Measurements from ENCODE around the gene TMEM245. TPM values are rescaled to one million over a fixed set of nuclear protein-coding genes. Genes with fewer than 3 reads are reported as not detected.

Gene TMEM245
- total RNA-seq, 4 donors from 2014 or later = 109 to 192 (median 137) TPM

DNA sequence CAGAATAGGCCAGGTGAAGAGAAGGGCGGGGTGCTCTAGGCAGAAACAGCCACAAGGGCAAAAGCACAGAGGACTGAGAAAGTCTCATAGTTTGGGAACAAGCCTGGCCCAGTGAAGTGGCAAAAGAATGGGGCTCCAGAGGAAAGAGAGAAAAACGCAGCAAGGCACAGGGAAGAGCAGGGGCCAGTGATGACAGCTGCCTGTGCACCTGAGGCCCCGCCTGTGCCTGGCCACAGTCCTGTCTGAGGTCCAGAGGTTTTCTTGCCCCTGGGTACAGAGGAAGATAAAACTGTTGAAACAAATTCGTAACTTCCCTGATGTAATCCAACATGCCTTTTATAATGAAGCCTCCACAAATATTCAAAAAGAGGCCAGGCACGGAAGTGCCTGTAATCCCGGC, 25.3 kb upstream of the TMEM245 start:
- H3K4me1 ChIP-seq = no peaks in the 10 kb centered on the region
- no peaks in the 10 kb centered on the region for H3K27me3 ChIP-seq
- TF ChIP-seq POLR2A (IDR thresholded peaks at IDR 0.05; ENCODE audit: low read depth) (no peak), EP300 (IDR thresholded peaks at IDR 0.05) (no peak), POLR2AphosphoS5 (IDR thresholded peaks at IDR 0.05) (no peak)
- TF ChIP-seq, protein P1, sequence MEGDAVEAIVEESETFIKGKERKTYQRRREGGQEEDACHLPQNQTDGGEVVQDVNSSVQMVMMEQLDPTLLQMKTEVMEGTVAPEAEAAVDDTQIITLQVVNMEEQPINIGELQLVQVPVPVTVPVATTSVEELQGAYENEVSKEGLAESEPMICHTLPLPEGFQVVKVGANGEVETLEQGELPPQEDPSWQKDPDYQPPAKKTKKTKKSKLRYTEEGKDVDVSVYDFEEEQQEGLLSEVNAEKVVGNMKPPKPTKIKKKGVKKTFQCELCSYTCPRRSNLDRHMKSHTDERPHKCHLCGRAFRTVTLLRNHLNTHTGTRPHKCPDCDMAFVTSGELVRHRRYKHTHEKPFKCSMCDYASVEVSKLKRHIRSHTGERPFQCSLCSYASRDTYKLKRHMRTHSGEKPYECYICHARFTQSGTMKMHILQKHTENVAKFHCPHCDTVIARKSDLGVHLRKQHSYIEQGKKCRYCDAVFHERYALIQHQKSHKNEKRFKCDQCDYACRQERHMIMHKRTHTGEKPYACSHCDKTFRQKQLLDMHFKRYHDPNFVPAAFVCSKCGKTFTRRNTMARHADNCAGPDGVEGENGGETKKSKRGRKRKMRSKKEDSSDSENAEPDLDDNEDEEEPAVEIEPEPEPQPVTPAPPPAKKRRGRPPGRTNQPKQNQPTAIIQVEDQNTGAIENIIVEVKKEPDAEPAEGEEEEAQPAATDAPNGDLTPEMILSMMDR (IDR thresholded peaks at IDR 0.05) = no peak
- peak; percentile 19 for DNase-seq (ENCODE audit: extremely low spot score)
- intact Hi-C loops (cut with DNase I) = no loop called here
- H3K36me3 ChIP-seq = no peaks in the 10 kb centered on the region
- H3K4me3 ChIP-seq = no peak overlapping the region
- H3K9me3 ChIP-seq = no peaks in the 10 kb centered on the region
- WGBS = 90% methylated on average over 6 of the region's 6 CpGs
- H3K27ac ChIP-seq (replicated peaks in 1 of 4) = no peak overlapping the region

GRCh38 chr9:109143881-109144562, 24.3 kb upstream of the TMEM245 start:
- intact Hi-C loops (cut with DNase I) = no loop called here
- H3K27ac ChIP-seq (replicated peaks in 1 of 4) = no peak overlapping the region
- no peaks in the 10 kb centered on the region for H3K27me3 ChIP-seq
- 77% methylated on average over 5 of the region's 5 CpGs for WGBS
- no peaks in the 10 kb centered on the region for H3K4me1 ChIP-seq
- H3K9me3 ChIP-seq = no peaks in the 10 kb centered on the region
- peak; percentile 60 for DNase-seq (ENCODE audit: extremely low spot score)
- TF ChIP-seq POLR2AphosphoS5 (IDR thresholded peaks at IDR 0.05) (no peak), POLR2A (IDR thresholded peaks at IDR 0.05; ENCODE audit: low read depth) (no peak), EP300 (IDR thresholded peaks at IDR 0.05) (no peak)
- TF ChIP-seq, protein P1 (IDR thresholded peaks at IDR 0.05) = no peak
- H3K36me3 ChIP-seq = no peaks in the 10 kb centered on the region
- no peak overlapping the region for H3K4me3 ChIP-seq

- 98% methylated on average over 5 of the region's 5 CpGs for WGBS
Observed at GRCh38 chr9:109141375-109141774, 21.6 kb upstream of the TMEM245 start.

GRCh38 chr9:109139851-109140250, 20.1 kb upstream of the TMEM245 start:
- 100% methylated on average over 1 of the region's 1 CpG for WGBS
- intact Hi-C loops (cut with DNase I) = no loop called here
- H3K27ac ChIP-seq (replicated peaks in 1 of 4) = no peak overlapping the region

More at GRCh38 chr9:109141375-109141774, 21.6 kb upstream of the TMEM245 start:
- H3K27ac ChIP-seq (replicated peaks in 1 of 4) = no peak overlapping the region
- no peaks in the 10 kb centered on the region for H3K9me3 ChIP-seq
- no peaks in the 10 kb centered on the region for H3K4me1 ChIP-seq
- no peak overlapping the region for H3K4me3 ChIP-seq
- TF ChIP-seq, protein P1 (IDR thresholded peaks at IDR 0.05) = no peak
- no peaks in the 10 kb centered on the region for H3K27me3 ChIP-seq
- H3K36me3 ChIP-seq = no peaks in the 10 kb centered on the region
- intact Hi-C loops (cut with DNase I) = no loop called here
- DNase-seq (ENCODE audit: extremely low spot score) = peak; percentile 21

GRCh38 chr9:109138421-109138820, 18.7 kb upstream of the TMEM245 start:
- DNase-seq (ENCODE audit: extremely low spot score) = peak; percentile 57
- Histone ChIP-seq H3K27me3 (no peaks in the 10 kb centered on the region), H3K36me3 (no peaks in the 10 kb centered on the region), H3K27ac (replicated peaks in 1 of 4) (no peak overlapping the region), H3K9me3 (no peaks in the 10 kb centered on the region), H3K4me3 (no peak overlapping the region), H3K4me1 (no peaks in the 10 kb centered on the region)
- WGBS = 93% methylated on average over 2 of the region's 2 CpGs
- intact Hi-C loops (cut with DNase I) = no loop called here
- no peak for TF ChIP-seq EP300 (IDR thresholded peaks at IDR 0.05)
- no peak for TF ChIP-seq POLR2AphosphoS5 (IDR thresholded peaks at IDR 0.05)
- TF ChIP-seq, protein P1 (IDR thresholded peaks at IDR 0.05) = no peak
- TF ChIP-seq POLR2A (IDR thresholded peaks at IDR 0.05; ENCODE audit: low read depth) = no peak

More at GRCh38 chr9:109139851-109140250, 20.1 kb upstream of the TMEM245 start:
- TF ChIP-seq POLR2AphosphoS5 (IDR thresholded peaks at IDR 0.05) (no peak), EP300 (IDR thresholded peaks at IDR 0.05) (no peak), POLR2A (IDR thresholded peaks at IDR 0.05; ENCODE audit: low read depth) (no peak)
- DNase-seq (ENCODE audit: extremely low spot score) = no peak
- H3K9me3 ChIP-seq = no peaks in the 10 kb centered on the region
- H3K27me3 ChIP-seq = no peaks in the 10 kb centered on the region
- no peak overlapping the region for H3K4me3 ChIP-seq
- no peaks in the 10 kb centered on the region for H3K4me1 ChIP-seq
- no peaks in the 10 kb centered on the region for H3K36me3 ChIP-seq

Measured in esophagus muscularis mucosa (tissue), 4 donors.